Transverse colon (tissue), 4 donors: Measurements from ENCODE around the gene GAREM1. TPM values are rescaled to one million over a fixed set of nuclear protein-coding genes. Genes with fewer than 3 reads are reported as not detected.

Source experiments
- DNase-seq: peaks from one replicate; pipeline ENCODE4 v3.0.0-alpha.2; 2019
- H3K27ac ChIP-seq, 4 donors: fragments of 200-600 bp; sonication (generic); 2 replicates each; pipeline ENCODE4 v1.5.1; 2016 to 2018; ENCODE audit warnings: inconsistent platforms in 4 of 4
- H3K27me3 ChIP-seq: fragments of 200-600 bp; sonication (generic); 2 replicates; pipeline ENCODE4 v1.5.1; 2017; ENCODE audit warnings: inconsistent platforms
- H3K36me3 ChIP-seq, 4 donors: fragments of 200-600 bp; sonication (generic); 2 replicates each; pipeline ENCODE4 v1.5.1; 2017 to 2019; ENCODE audit warnings: inconsistent platforms in 4 of 4
- H3K4me1 ChIP-seq, 4 donors: fragments of 200-600 bp; sonication (generic); 2 replicates each; pipeline ENCODE4 v1.5.1; 2017 to 2020; ENCODE audit warnings: inconsistent platforms in 4 of 4
- H3K4me3 ChIP-seq, 4 donors: fragments of 200-600 bp; sonication (generic); 1 replicate in 1 of 4; 2 replicates in 3 of 4; pipeline versions ENCODE4 v1.5.1 to v1.6.1; 2017 to 2019; ENCODE audit warnings: inconsistent platforms in 4 of 4
- H3K9me3 ChIP-seq, 2 donors: fragments of 200-600 bp; sonication (generic); 2 replicates each; pipeline ENCODE4 v1.5.1; 2017 to 2019; ENCODE audit warnings: inconsistent platforms in 2 of 2
- EP300 ChIP-seq: sonication (generic); formaldehyde crosslinking; IDR thresholded peaks from one replicate; pipeline ENCODE4 v1.6.1; 2017; ENCODE audit warnings: antibody characterized with exemption, low read depth
- POLR2A ChIP-seq: fragments of 450-650 bp; IDR thresholded peaks from one replicate; pipeline ENCODE4 v1.6.1; 2016; ENCODE audit warnings: antibody characterized with exemption, mild to moderate bottlenecking, moderate library complexity
- POLR2AphosphoS5 ChIP-seq, 3 donors: sonication (generic); formaldehyde crosslinking; IDR thresholded peaks; one replicate each; pipeline ENCODE4 v1.6.1; 2016; ENCODE audit warnings: antibody characterized with exemption in 3 of 3
- WGBS, 2 donors: methylation state at CpG; one replicate each; pipeline ENCODE4 v1.1.5; 2018; ENCODE audit warnings: low coverage in 1 of 2; 5-methylcytosine and 5-hydroxymethylcytosine counted together
- in situ Hi-C, 4 donors: fragments of 200-750 bp; cut with MboI; loops; one replicate each; pipeline versions ENCODE4 v1.15.0 to v1.15.1; 2017; ENCODE audit warnings: low sequenced_read_pairs in 3 of 4, low pct_ligation_motif_present in 1 of 4, low pct_unique_long_range_greater_than_20kb in 1 of 4
- intact Hi-C: fragments of 100-400 bp; cut with DNase I; formaldehyde crosslinking; loops from one replicate; pipeline ENCODE4 v1.15.1; 2023; ENCODE audit warnings: low total_unique reads
- total RNA-seq, 4 donors: library from RNA; depleted of rRNA; stranded (reverse); fragments of >200 nt; gene quantifications; one replicate each; pipeline ENCODE4 v1.1.0, GENCODE V29; 2016
- TF ChIP-seq, protein P1 (sequence below), 5 experiments: fragments of 200-600 bp in 3 of 5; fragments of 450-650 bp in 2 of 5; sonication (generic) in 3 of 5; IDR thresholded peaks; 1 replicate in 2 of 5; 2 replicates in 3 of 5; pipeline ENCODE4 v1.5.1; 2016 to 2017; ENCODE audit warnings: antibody characterized with exemption in 5 of 5, inconsistent platforms in 3 of 5, mild to moderate bottlenecking in 2 of 5, moderate library complexity in 1 of 5

GAREM1 gene
- total RNA-seq, 4 donors from 2014 or later: 7.9 to 47.6 (median 25.9) TPM

DNA sequence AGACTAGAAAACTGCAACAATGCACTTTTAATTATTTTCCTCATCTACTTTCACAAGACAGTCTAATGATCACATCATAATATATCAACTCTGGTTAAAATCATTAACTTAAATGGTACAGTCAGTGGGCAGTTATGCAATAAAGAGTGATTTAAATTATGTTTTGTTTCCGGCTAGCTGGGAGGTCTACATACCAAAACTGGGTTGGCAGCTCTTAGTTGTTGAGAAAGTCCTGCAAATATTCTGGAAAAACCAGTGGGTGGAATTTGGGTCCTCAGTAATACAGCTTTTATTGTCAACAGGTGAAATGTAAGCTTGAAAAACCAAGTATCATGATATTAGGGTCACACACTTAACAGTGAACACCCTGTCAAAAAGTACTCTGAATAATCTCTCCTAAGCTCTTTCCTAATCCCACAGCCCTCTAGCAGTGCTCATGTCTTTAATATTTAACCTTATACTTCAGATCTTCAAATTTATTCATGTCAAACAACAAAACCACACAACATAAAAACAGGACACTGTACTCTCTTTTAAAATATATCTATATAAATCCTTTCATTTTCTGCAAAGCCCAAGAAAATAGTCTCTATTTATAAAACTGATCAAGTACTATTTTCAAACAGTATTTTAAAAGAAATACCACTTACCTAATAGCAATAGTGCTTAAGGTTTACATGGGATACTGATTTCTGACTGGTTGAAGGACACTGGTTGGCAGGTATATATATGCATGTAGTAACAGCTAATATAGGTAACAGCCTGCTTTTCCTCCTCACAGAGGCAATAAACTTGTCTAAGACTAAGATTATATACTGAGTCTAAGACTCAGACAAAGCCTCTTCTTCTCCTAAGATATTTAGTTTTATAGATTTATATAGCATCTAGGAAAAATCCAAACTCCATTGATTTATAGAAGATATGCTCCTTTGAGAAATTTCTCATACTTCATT lies 103.8 kb downstream of the GAREM1 start:
- no peaks in the 10 kb centered on the region for H3K36me3 ChIP-seq
- H3K4me1 ChIP-seq: peaks cover 18 to 53% (median 23%) of the 10 kb centered on the region in 4 donors
- H3K27me3 ChIP-seq: no peaks in the 10 kb centered on the region
- H3K9me3 ChIP-seq: no peaks in the 10 kb centered on the region
- no peak overlapping the region for H3K4me3 ChIP-seq
- in situ Hi-C loops (loop anchor here in 1 of 4 donors (25.0 kb wide), 1 partner anchor 95 kb away; the partner anchor contains the start of gene GAREM1), intact Hi-C loops (no loop called here)
- 37 to 43% methylated on average over 1 of the region's 1 CpG for WGBS, 2 donors
- H3K27ac ChIP-seq: peak overlapping the region; percentile 24 to 50 (median 44)
- DNase-seq: no peak
- TF ChIP-seq EP300 (no peak), POLR2AphosphoS5 (IDR thresholded peaks at IDR 0.05) (no peak), POLR2A (no peak)
- TF ChIP-seq, protein P1, sequence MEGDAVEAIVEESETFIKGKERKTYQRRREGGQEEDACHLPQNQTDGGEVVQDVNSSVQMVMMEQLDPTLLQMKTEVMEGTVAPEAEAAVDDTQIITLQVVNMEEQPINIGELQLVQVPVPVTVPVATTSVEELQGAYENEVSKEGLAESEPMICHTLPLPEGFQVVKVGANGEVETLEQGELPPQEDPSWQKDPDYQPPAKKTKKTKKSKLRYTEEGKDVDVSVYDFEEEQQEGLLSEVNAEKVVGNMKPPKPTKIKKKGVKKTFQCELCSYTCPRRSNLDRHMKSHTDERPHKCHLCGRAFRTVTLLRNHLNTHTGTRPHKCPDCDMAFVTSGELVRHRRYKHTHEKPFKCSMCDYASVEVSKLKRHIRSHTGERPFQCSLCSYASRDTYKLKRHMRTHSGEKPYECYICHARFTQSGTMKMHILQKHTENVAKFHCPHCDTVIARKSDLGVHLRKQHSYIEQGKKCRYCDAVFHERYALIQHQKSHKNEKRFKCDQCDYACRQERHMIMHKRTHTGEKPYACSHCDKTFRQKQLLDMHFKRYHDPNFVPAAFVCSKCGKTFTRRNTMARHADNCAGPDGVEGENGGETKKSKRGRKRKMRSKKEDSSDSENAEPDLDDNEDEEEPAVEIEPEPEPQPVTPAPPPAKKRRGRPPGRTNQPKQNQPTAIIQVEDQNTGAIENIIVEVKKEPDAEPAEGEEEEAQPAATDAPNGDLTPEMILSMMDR (IDR thresholded peaks at IDR 0.05): no peak

DNA sequence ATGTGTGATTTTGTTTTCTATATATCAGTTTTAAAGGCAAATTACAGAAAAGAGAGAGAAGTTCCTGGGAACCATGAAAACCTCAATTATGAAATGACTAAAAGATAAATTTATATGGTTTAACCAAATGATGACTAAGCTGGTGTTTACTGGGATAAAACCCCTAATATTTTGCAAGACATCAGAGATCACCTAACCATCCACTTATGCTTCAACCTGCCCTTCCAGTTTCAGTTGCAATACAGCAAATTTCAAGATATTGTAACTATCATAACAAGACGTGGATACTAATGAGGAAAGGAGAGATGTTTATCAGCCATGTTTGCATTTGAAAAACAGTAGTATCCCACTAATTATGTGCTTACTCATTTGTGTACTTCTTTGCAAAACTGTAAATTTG lies 108.2 kb downstream of the GAREM1 start:
- no peak overlapping the region for H3K4me3 ChIP-seq
- in situ Hi-C loops (loop anchor here in 1 of 4 donors (25.0 kb wide), 1 partner anchor 100 kb away; the partner anchor contains the start of gene GAREM1), intact Hi-C loops (no loop called here)
- TF ChIP-seq, protein P1 (IDR thresholded peaks at IDR 0.05): no peak
- H3K9me3 ChIP-seq: no peaks in the 10 kb centered on the region
- no peak for DNase-seq
- 53 to 89% methylated on average over 1 of the region's 1 CpG for WGBS, 2 donors
- H3K27ac ChIP-seq: no peak overlapping the region
- H3K36me3 ChIP-seq: no peaks in the 10 kb centered on the region
- no peaks in the 10 kb centered on the region for H3K27me3 ChIP-seq
- peaks cover 9 to 28% (median 15%) of the 10 kb centered on the region in 4 donors for H3K4me1 ChIP-seq

DNA sequence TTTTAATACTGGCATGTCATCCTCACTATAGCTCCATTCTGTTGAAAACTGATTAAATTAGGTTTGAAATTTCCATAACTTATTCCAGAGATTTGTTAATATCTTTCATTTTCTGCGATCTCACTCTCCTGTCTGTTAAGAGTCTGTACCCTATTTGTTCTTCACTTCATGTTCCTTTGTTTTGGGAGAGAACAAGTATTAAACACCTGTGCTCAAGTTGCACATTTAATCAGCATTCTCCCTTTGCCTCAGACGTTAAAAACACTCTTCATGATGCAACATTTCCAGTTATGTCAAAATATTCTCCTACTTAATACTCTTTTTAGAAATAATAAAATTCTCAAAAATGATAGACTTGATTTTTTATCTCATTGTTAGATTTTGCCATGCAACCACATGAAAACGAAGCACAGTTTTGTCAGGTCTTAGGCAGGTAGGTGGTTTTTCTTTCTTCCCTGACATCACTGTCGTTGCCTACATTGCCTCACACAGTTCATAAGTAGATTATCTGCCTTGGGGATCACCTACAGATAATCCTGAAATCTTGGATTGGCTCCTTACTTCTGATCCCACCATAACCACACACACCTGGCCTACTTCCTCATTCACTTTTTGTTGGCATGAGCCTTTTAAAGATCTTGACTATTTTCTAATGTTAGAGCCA lies 109.9 kb downstream of the GAREM1 start:
- in situ Hi-C loops (loop anchor here in 1 of 4 donors (25.0 kb wide), 1 partner anchor 101 kb away; the partner anchor contains the start of gene GAREM1), intact Hi-C loops (no loop called here)
- Histone ChIP-seq H3K27ac (no peak overlapping the region), H3K9me3 (no peaks in the 10 kb centered on the region), H3K4me3 (no peak overlapping the region), H3K27me3 (no peaks in the 10 kb centered on the region), H3K4me1 (peaks cover 0 to 11% (median 3%) of the 10 kb centered on the region in 4 donors), H3K36me3 (no peaks in the 10 kb centered on the region)
- 83 to 89% methylated on average over 4 of the region's 4 CpGs for WGBS, 2 donors
- TF ChIP-seq POLR2A (no peak), POLR2AphosphoS5 (IDR thresholded peaks at IDR 0.05) (no peak), EP300 (no peak)
- TF ChIP-seq, protein P1 (IDR thresholded peaks at IDR 0.05): no peak
- DNase-seq: no peak

DNA sequence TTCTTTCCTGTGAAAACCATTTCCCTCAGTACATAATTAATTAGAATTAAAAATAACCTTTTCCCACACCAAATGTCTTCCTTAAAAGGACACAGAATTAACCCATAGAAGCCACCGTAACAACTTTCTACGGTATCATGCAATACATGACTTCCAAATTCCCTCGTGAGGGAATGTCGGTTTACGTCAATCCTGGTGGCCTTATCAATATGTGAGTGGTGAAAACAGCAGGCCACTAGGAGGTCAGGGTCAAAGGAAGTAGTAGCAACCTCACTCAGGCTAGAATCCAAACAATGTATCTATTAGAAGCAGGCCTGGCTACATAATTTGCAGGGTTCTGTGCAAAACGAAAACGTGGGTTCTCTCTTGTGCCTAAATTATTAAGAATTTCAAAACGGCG lies 112.2 kb downstream of the GAREM1 start:
- intact Hi-C loops (no loop called here), in situ Hi-C loops (loop anchor here in 1 of 4 donors (25.0 kb wide), 1 partner anchor 104 kb away; the partner anchor contains the start of gene GAREM1)
- Histone ChIP-seq H3K9me3 (no peaks in the 10 kb centered on the region), H3K36me3 (no peaks in the 10 kb centered on the region), H3K27ac (no peak overlapping the region), H3K4me1 (no peaks in the 10 kb centered on the region), H3K27me3 (no peaks in the 10 kb centered on the region), H3K4me3 (no peak overlapping the region)
- TF ChIP-seq, protein P1 (IDR thresholded peaks at IDR 0.05): no peak
- TF ChIP-seq POLR2AphosphoS5 (IDR thresholded peaks at IDR 0.05) (no peak), POLR2A (no peak), EP300 (no peak)
- 86 to 93% methylated on average over 5 to 9 of the region's 9 CpGs for WGBS, 2 donors
- DNase-seq: no peak
